ENCODE measurements around the gene RAC2.

DNA sequence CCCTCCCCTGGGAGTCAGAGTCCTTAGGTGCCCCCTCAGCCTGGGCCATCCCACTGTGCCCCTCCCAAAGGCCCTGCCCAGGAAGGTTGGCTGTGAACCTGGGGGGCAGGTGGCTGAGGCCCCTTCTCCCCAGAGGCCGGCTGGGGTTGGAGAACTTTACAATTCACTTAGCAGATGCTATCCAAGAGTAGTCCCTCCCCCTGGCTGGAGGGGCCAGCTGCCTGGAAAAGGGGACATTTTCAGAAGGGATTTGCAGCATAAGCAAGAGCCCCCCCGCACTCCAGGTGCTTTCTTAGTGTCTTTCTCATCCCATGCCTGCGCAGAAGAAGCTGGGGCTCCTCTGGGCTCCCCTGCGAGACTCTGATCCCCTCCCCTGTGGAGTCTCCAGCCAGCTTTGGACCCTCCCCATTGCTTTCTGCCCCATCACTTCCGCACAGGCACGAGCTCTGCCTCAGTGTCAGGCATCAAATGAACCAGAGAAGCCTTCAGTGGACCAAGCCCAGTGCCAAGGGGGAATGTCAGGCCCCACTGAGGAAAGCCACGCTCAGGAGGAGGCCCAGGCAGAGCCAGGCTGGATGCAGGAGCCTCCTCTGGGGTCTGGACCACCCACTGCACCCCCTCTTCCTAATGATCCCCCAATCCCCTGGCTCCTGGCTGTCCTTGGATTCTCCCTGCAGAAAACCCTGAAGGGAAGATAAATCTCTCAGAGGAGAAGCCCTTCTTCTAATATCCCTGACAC lies 35.5 kb downstream of the RAC2 start:
- TF ChIP-seq CTCF (IDR thresholded peaks at IDR 0.05; ENCODE audit: low read depth, low read length) (no peak), EZH2phosphoT487 (IDR thresholded peaks at IDR 0.05; ENCODE audit: low read depth) (no peak)
